Mesenchymal stem cell (in vitro differentiated cells and primary cell): ENCODE measurements around the gene HGS.
"Not testable (repeated sequence)": the region's sequence is repeated elsewhere in the genome, so short reads cannot be mapped to it uniquely, and the experiment has no call there.

ENCODE experiments used
- DNase-seq: peaks from one replicate; pipeline ENCODE4 v3.0.0-alpha.2; 2013
- H2AFZ ChIP-seq: one replicate; pipeline ENCODE4 v1.6.1; 2013; ENCODE audit warnings: low read depth, mild to moderate bottlenecking, control low read depth, inconsistent platforms, low read length, moderate library complexity
- H2AK5ac ChIP-seq: 2 replicates; pipeline ENCODE4 v1.6.1; 2013; ENCODE audit warnings: low read length, moderate library complexity, mild to moderate bottlenecking, inconsistent platforms; ENCODE audit not compliant: severe bottlenecking
- H2BK120ac ChIP-seq: one replicate; pipeline ENCODE4 v1.6.1; 2013; ENCODE audit warnings: low read depth, mild to moderate bottlenecking, inconsistent platforms, low read length, moderate library complexity
- H2BK12ac ChIP-seq, 2 experiments: one replicate each; pipeline ENCODE4 v1.6.1; 2013; ENCODE audit warnings: inconsistent platforms in 2 of 2, low read length in 2 of 2, mild to moderate bottlenecking in 2 of 2, moderate library complexity in 2 of 2, control low read depth in 1 of 2
- H2BK15ac ChIP-seq: one replicate; pipeline ENCODE4 v1.6.1; 2013; ENCODE audit warnings: mild to moderate bottlenecking, low read depth, inconsistent platforms; ENCODE audit not compliant: poor library complexity, severe bottlenecking
- H2BK5ac ChIP-seq: 2 replicates; pipeline ENCODE4 v1.6.1; 2013; ENCODE audit warnings: low read depth, mild to moderate bottlenecking, low read length, control low read depth, inconsistent platforms; ENCODE audit not compliant: poor library complexity, severe bottlenecking
- H3K14ac ChIP-seq, 2 experiments: one replicate each; pipeline ENCODE4 v1.6.1; 2013; ENCODE audit warnings: inconsistent platforms in 2 of 2, low read length in 2 of 2, control low read depth in 1 of 2, mild to moderate bottlenecking in 1 of 2, moderate library complexity in 1 of 2
- H3K18ac ChIP-seq, 2 experiments: one replicate each; pipeline ENCODE4 v1.6.1; 2013; ENCODE audit warnings: inconsistent platforms in 2 of 2, low read length in 2 of 2, control low read depth in 1 of 2, low read depth in 1 of 2, mild to moderate bottlenecking in 1 of 2
- H3K23ac ChIP-seq, 2 experiments: one replicate each; pipeline ENCODE4 v1.6.1; 2013; ENCODE audit warnings: inconsistent platforms in 2 of 2, low read length in 2 of 2, mild to moderate bottlenecking in 2 of 2, moderate library complexity in 2 of 2, control low read depth in 1 of 2
- H3K27ac ChIP-seq: 2 replicates; pipeline ENCODE4 v1.5.1; 2013; ENCODE audit warnings: mild to moderate bottlenecking, moderate library complexity, low read length, control low read depth, inconsistent platforms; ENCODE audit not compliant: poor library complexity, severe bottlenecking
- H3K27me3 ChIP-seq, 2 experiments: 2 replicates each; pipeline versions ENCODE4 v1.6.1 to v1.7.0; 2013; ENCODE audit warnings: low read length in 2 of 2, mild to moderate bottlenecking in 2 of 2, moderate library complexity in 2 of 2, control low read depth in 1 of 2, inconsistent platforms in 1 of 2; ENCODE audit not compliant: control insufficient read depth in 1 of 2, insufficient read depth in 1 of 2
- H3K36me3 ChIP-seq, 2 experiments: 2 replicates each; pipeline versions ENCODE4 v1.6.1 to v1.7.0; 2013; ENCODE audit warnings: low read length in 2 of 2, control low read depth in 1 of 2, inconsistent platforms in 1 of 2, low read depth in 1 of 2, mild to moderate bottlenecking in 1 of 2; ENCODE audit not compliant: insufficient read depth in 2 of 2, control insufficient read depth in 1 of 2
- H3K4ac ChIP-seq, 2 experiments: one replicate each; pipeline ENCODE4 v1.6.1; 2013; ENCODE audit warnings: inconsistent platforms in 2 of 2, low read length in 2 of 2, mild to moderate bottlenecking in 2 of 2, moderate library complexity in 2 of 2, control low read depth in 1 of 2, low read depth in 1 of 2
- H3K4me1 ChIP-seq: 2 replicates; pipeline ENCODE4 v1.6.1; 2013; ENCODE audit warnings: low read depth, low read length, control low read depth; ENCODE audit not compliant: control insufficient read depth, insufficient read depth
- H3K4me2 ChIP-seq: 2 replicates; pipeline ENCODE4 v1.6.1; 2013; ENCODE audit warnings: low read length, mild to moderate bottlenecking, inconsistent platforms; ENCODE audit not compliant: poor library complexity, severe bottlenecking
- H3K4me3 ChIP-seq, 2 experiments: 2 replicates each; pipeline versions ENCODE4 v1.5.1 to v1.7.0; 2013; ENCODE audit warnings: low read length in 2 of 2, mild to moderate bottlenecking in 2 of 2, control low read depth in 1 of 2, low read depth in 1 of 2; ENCODE audit not compliant: insufficient read depth in 1 of 2
- H3K79me1 ChIP-seq: replicated peaks from 2 replicates; pipeline ENCODE4 v1.6.1; 2013; ENCODE audit warnings: mild to moderate bottlenecking, control low read depth, low read length, inconsistent platforms; ENCODE audit not compliant: poor library complexity, severe bottlenecking
- H3K9ac ChIP-seq: 2 replicates; pipeline ENCODE4 v1.7.0; 2013; ENCODE audit warnings: mild to moderate bottlenecking, low read length, moderate library complexity
- H3K9me3 ChIP-seq: 2 replicates; pipeline ENCODE4 v1.7.0; 2013; ENCODE audit warnings: mild to moderate bottlenecking, low read length; ENCODE audit not compliant: control insufficient read depth
- H4K8ac ChIP-seq: one replicate; pipeline ENCODE4 v1.6.1; 2013; ENCODE audit warnings: inconsistent platforms, mild to moderate bottlenecking, low read length, moderate library complexity
- H4K91ac ChIP-seq: one replicate; pipeline ENCODE4 v1.6.1; 2013; ENCODE audit warnings: mild to moderate bottlenecking, low read length, inconsistent platforms
- WGBS: methylation state at CpG from one replicate; pipeline ENCODE4 v1.1.7; 2013; ENCODE audit warnings: mixed read lengths; 5-methylcytosine and 5-hydroxymethylcytosine counted together

The HGS gene

GRCh38 chr17:81675515-81676221 is 8.1 kb upstream of the HGS start:
- not testable (repeated sequence) for H2BK15ac ChIP-seq, H3K9ac ChIP-seq, H3K4me3 ChIP-seq, H3K27me3 ChIP-seq, H2BK120ac ChIP-seq, H3K4ac ChIP-seq, H2AFZ ChIP-seq, H3K23ac ChIP-seq, H3K4me2 ChIP-seq, H2BK12ac ChIP-seq, H4K91ac ChIP-seq, H2BK5ac ChIP-seq, H3K18ac ChIP-seq, H3K9me3 ChIP-seq, H4K8ac ChIP-seq, H3K14ac ChIP-seq
- DNase-seq: peak; percentile 57
- Histone ChIP-seq H3K79me1 (peaks cover 35% of the 10 kb centered on the region), H3K36me3 (peaks cover 51 to 57% of the 10 kb centered on the region in 2 experiments), H3K27ac (peak overlapping the region; percentile 2), H3K4me1 (peaks cover 20% of the 10 kb centered on the region), H2AK5ac (peak overlapping the region; percentile 38)
- WGBS: 46% methylated on average over 10 of the region's 18 CpGs

- Histone ChIP-seq H3K18ac (no peak overlapping the region), H2BK12ac (no peak overlapping the region), H4K91ac (no peak overlapping the region), H3K79me1 (peaks cover 27% of the 10 kb centered on the region), H2AK5ac (peak overlapping the region; percentile 54), H3K4me1 (peaks cover 31% of the 10 kb centered on the region), H3K4ac (no peak overlapping the region), H3K4me2 (no peak overlapping the region), H2AFZ (no peak overlapping the region), H4K8ac (no peak overlapping the region), H2BK120ac (no peak overlapping the region), H3K23ac (no peak overlapping the region), H3K36me3 (peaks cover 45 to 50% of the 10 kb centered on the region in 2 experiments), H3K27ac (no peak overlapping the region), H2BK5ac (no peak overlapping the region), H3K27me3 (no peaks in the 10 kb centered on the region), H3K9me3 (no peaks in the 10 kb centered on the region), H3K4me3 (no peak overlapping the region), H3K14ac (no peak overlapping the region), H3K9ac (no peak overlapping the region), H2BK15ac (no peak overlapping the region)
- 96% methylated on average over 17 of the region's 17 CpGs for WGBS
- DNase-seq: no peak
These were observed 6.9 kb upstream of the HGS start for GRCh38 chr17:81676906-81677305.

- Histone ChIP-seq H3K4me3 (no peak overlapping the region), H3K23ac (no peak overlapping the region), H2BK120ac (no peak overlapping the region), H2BK15ac (no peak overlapping the region), H3K18ac (no peak overlapping the region), H3K27ac (no peak overlapping the region), H3K9me3 (no peaks in the 10 kb centered on the region), H3K9ac (no peak overlapping the region), H3K36me3 (peaks cover 17 to 21% of the 10 kb centered on the region in 2 experiments), H2BK5ac (no peak overlapping the region), H2AK5ac (peak overlapping the region; percentile 14), H3K27me3 (no peaks in the 10 kb centered on the region), H3K4me2 (no peak overlapping the region), H2AFZ (no peak overlapping the region), H3K4me1 (peaks cover 43% of the 10 kb centered on the region), H2BK12ac (no peak overlapping the region), H3K79me1 (peaks cover 10% of the 10 kb centered on the region), H4K91ac (no peak overlapping the region), H3K4ac (no peak overlapping the region), H4K8ac (no peak overlapping the region), H3K14ac (no peak overlapping the region)
- 94% methylated on average over 11 of the region's 11 CpGs for WGBS
- no peak for DNase-seq
These were observed 3.7 kb upstream of the HGS start for GRCh38 chr17:81680150-81680549.

GRCh38 chr17:81681672-81682071 is 2.1 kb upstream of the HGS start:
- Histone ChIP-seq H3K27me3 (no peaks in the 10 kb centered on the region), H3K4ac (no peak overlapping the region), H2BK12ac (no peak overlapping the region), H3K9ac (peak overlapping the region; percentile 92), H3K14ac (no peak overlapping the region), H3K4me1 (peaks cover 44% of the 10 kb centered on the region), H2BK5ac (no peak overlapping the region), H3K23ac (no peak overlapping the region), H4K91ac (no peak overlapping the region), H3K4me2 (peak overlapping the region; percentile 29), H3K79me1 (peaks cover 8% of the 10 kb centered on the region), H2BK15ac (no peak overlapping the region), H2BK120ac (no peak overlapping the region), H2AK5ac (no peak overlapping the region), H2AFZ (no peak overlapping the region), H3K27ac (peak overlapping the region; percentile 85), H3K9me3 (no peaks in the 10 kb centered on the region), H3K4me3 (peak overlapping the region in 1 of 2 experiments; percentile 89), H3K36me3 (peaks cover 25 to 30% of the 10 kb centered on the region in 2 experiments), H3K18ac (no peak overlapping the region), H4K8ac (no peak overlapping the region)
- DNase-seq: no peak
- WGBS: 97% methylated on average over 17 of the region's 17 CpGs
